ENCODE results near the gene RPL35.

Gene RPL35

GRCh38 chr9:124894035-124894740 is 32.4 kb upstream of the RPL35 start:
- H3K4me3 ChIP-seq (ENCODE audit: control insufficient read depth, low read depth, low read length) = no peak overlapping the region
- DNase-seq (ENCODE audit: low read depth) = no peak
- TF ChIP-seq, protein P1, sequence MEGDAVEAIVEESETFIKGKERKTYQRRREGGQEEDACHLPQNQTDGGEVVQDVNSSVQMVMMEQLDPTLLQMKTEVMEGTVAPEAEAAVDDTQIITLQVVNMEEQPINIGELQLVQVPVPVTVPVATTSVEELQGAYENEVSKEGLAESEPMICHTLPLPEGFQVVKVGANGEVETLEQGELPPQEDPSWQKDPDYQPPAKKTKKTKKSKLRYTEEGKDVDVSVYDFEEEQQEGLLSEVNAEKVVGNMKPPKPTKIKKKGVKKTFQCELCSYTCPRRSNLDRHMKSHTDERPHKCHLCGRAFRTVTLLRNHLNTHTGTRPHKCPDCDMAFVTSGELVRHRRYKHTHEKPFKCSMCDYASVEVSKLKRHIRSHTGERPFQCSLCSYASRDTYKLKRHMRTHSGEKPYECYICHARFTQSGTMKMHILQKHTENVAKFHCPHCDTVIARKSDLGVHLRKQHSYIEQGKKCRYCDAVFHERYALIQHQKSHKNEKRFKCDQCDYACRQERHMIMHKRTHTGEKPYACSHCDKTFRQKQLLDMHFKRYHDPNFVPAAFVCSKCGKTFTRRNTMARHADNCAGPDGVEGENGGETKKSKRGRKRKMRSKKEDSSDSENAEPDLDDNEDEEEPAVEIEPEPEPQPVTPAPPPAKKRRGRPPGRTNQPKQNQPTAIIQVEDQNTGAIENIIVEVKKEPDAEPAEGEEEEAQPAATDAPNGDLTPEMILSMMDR (IDR thresholded peaks at IDR 0.05; ENCODE audit: control insufficient read depth, insufficient read depth, low read depth, low read length, missing control alignments) = no peak

GRCh38 chr9:124890179-124890578 is 28.4 kb upstream of the RPL35 start:
- no peak for DNase-seq (ENCODE audit: low read depth)
- TF ChIP-seq, protein P1 (IDR thresholded peaks at IDR 0.05; ENCODE audit: control insufficient read depth, insufficient read depth, low read depth, low read length, missing control alignments) = no peak
- no peak overlapping the region for H3K4me3 ChIP-seq (ENCODE audit: control insufficient read depth, low read depth, low read length)

- H3K4me3 ChIP-seq (ENCODE audit: control insufficient read depth, low read depth, low read length) = no peak overlapping the region
- DNase-seq (ENCODE audit: low read depth) = no peak
- TF ChIP-seq, protein P1 (IDR thresholded peaks at IDR 0.05; ENCODE audit: control insufficient read depth, insufficient read depth, low read depth, low read length, missing control alignments) = no peak
Observed at GRCh38 chr9:124889006-124889405, 27.2 kb upstream of the RPL35 start.

DNA sequence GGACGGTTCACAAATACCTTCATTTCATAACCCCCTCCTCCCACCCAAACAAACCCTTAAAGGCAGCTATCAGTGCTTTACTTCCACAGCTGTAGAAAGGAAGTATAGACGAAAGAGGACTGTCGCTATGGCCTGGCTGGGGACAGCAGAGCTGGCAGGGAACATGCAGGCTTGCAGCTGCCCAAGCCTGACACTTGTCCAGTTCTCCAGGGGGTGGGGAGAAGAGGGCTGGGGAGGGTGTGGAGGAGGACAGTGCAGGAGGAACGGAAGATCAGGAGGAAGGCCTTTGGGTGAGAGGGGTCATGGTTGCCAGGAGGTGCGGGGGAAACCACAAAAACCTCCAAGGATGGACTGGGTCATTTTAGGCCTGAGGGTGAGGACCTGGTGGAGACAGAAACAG is 26.1 kb upstream of the RPL35 start:
- no peak for DNase-seq (ENCODE audit: low read depth)
- TF ChIP-seq, protein P1 (IDR thresholded peaks at IDR 0.05; ENCODE audit: control insufficient read depth, insufficient read depth, low read depth, low read length, missing control alignments) = no peak
- no peak overlapping the region for H3K4me3 ChIP-seq (ENCODE audit: control insufficient read depth, low read depth, low read length)

DNA sequence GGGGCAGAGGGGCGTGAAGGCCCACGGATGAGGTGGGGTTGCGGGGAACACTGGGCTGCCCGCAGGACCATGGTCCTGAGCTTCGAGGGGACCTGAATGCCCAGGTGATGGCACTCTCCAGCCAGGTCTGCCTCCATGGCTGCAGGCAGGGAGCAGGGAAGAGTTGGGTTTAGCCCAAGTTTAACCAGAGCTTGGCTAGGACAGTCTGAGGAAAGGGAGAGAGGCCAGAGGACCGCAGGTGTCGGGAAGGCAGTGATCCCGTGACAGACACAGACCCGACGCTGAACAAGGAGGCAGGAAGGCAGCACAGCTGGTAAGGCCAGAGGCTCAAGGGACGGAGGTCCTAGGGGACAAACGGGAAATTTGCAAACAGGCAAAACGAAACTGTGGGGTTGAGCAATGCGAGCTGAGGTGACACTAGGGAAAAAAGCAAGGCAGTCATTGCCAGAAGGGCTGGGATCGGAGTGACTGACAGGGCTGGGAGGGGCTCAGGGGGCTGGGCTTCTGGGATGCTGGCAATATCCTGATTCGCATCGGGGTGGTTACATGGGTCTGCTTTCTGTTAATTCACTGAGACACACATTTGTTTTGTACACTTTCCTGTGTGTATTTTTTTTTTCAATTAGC is 25.2 kb upstream of the RPL35 start:
- no peak for DNase-seq (ENCODE audit: low read depth)
- no peak overlapping the region for H3K4me3 ChIP-seq (ENCODE audit: control insufficient read depth, low read depth, low read length)
- TF ChIP-seq, protein P1 (IDR thresholded peaks at IDR 0.05; ENCODE audit: control insufficient read depth, insufficient read depth, low read depth, low read length, missing control alignments) = no peak

DNA sequence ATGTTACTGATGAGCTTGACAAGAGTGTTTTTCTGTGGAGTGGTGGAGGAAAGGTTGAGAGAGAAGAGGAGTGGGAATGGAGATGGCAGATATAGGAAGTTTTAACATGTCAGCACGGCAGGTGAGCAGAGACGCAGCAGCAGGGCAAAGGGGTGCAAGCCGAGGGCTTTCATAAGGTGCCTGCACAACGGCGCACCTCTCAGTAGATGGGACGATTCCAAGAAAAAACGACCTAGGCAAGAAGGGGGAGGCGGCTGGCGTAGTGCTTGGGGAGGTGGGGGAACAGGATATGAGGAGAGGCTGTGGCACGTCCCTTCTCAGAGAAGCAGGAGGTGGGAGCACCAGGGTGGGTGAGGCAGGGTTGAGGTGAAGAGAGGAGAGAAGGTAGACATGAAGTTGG is 24.7 kb upstream of the RPL35 start:
- TF ChIP-seq, protein P1 (IDR thresholded peaks at IDR 0.05; ENCODE audit: control insufficient read depth, insufficient read depth, low read depth, low read length, missing control alignments) = no peak
- no peak for DNase-seq (ENCODE audit: low read depth)

More for the DNA sequence above, 24.7 kb upstream of the RPL35 start:
- no peak overlapping the region for H3K4me3 ChIP-seq (ENCODE audit: control insufficient read depth, low read depth, low read length)

Measured in AG09309 (cell line).